ENCODE results near the gene NALF2. TPM values are rescaled to one million over a fixed set of nuclear protein-coding genes. Genes with fewer than 3 reads are reported as not detected.

Gene NALF2
- total RNA-seq = 0.13 and 0.51 TPM in 2 replicates

DNA sequence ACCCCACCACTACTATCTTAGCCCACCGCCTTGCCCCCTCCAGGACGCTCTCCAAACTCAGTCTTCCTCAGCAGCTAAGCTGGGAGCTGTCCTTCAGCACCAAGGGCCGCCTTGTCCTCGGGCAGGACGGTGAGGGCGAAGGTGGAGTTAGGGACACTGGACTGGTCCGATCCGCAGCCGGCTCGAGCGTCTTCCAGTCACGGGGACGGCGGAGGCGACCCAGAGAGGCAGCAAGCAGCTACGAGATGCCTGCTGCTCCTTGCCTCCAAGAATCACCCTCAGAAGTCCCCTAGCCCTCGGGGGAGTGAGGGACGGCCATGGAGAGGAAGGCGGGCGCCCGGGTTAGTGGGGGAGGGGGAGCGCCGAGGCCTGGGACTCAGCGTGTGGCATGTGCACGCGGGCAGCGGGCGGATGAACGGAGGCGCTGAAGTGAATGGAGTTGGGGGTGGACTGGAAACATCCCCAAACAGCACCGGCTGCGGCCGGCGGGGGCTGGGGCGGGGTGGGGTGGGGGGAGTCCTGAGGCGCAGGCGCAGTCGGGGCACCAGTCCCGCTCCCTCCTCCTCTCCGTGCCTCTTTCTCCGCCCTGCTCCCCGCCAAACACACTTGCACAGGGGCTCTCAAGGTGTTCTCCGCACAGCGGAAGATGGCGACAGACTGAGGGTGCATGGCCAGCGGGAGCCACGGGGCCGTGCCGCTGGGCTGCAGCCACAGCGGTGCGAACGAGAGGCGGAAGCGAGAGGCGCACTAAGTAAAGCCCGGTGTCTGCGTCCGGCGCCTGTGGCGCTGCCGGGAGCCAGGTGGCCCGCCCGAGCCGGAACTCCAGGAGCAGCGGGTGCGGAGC, at the start of gene NALF2:
TSS of gene NALF2 (plus strand) at position 545 of the 844 bp plus-strand sequence. CDS start 957 bp downstream, outside the sequence.
- peak; percentile 18 to 61 for DNase-seq (ENCODE audit: low read depth in 2 of 2)

DNA sequence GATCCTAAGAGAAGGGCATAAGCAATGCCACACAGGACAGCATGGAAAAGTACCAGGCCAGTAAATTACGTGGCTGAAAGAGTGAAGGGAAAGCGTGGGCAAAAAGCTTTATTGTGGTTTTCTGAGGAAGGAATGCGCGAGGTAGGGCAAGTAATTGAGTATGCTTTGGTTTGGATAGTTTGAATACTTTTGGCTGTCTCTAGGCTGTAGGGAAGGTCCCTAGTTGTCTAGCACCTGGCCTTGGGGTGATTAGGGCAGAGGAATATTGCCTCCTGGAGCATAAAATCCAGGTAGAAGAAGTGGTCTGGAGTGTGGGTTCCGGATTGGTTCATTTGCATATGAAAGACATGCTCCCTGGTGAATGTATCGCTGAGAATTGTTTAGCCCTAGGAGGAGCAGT, 46.4 kb upstream of the NALF2 start:
- DNase-seq (ENCODE audit: low read depth in 2 of 2) = no peak

DNA sequence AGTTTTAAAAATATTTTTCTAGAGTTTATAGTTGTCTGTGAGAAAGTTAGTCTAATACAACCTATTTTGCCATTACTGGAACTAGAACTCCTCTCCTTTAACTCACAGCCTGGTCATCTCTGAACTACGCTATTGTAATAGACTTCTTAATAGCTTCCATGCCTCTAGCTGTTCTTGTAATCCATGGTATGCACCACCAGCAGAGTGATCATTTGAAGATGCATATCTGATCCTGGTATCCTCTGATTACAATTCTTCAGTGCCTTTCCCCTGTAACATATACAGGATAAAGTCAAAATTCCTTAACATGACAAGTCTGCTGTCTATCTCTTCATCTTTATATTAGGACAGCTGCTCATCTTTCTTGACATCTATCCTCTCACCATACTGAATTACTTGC, 37.6 kb upstream of the NALF2 start:
- DNase-seq (ENCODE audit: low read depth in 2 of 2) = no peak

DNA sequence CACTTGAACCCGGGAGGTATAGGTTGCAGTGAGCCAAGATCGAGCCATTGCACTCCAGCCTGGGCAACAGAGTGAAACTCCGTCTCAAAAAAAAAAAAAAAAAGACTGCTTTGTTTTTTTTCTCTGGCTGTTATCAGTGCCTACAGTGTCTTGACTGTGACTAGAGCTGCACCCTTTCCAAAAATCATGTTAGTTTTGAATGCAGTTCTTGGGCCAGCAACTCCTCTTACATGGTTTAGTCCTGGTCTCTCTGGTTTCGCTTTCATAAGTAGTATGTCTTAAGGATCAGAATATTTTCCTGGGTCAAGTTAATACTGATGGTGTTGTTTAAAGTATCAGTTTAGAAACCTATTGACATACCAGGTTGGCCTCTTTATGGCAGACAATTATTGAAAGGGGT, 34.2 kb upstream of the NALF2 start:
- DNase-seq (ENCODE audit: low read depth in 2 of 2) = no peak

DNA sequence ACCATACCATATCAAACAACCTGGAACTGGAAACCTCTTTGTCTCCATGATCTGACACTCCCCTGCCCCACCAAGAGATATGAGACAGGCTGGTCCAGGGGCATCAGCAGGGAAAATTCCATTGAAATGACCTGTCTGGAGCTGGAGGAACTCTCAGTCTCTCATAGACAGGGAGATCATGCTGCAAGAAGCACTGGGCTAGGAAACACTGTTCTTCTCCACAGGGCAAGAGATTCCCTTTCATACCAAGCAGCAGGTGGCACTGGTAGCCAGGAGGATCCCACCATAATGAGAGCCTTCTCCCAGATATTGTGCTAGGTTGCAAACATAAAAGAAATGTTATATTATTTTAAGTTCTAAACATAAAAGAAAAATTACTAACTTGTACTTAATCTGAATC, 14.5 kb upstream of the NALF2 start:
- no peak for DNase-seq (ENCODE audit: low read depth in 2 of 2)

DNA sequence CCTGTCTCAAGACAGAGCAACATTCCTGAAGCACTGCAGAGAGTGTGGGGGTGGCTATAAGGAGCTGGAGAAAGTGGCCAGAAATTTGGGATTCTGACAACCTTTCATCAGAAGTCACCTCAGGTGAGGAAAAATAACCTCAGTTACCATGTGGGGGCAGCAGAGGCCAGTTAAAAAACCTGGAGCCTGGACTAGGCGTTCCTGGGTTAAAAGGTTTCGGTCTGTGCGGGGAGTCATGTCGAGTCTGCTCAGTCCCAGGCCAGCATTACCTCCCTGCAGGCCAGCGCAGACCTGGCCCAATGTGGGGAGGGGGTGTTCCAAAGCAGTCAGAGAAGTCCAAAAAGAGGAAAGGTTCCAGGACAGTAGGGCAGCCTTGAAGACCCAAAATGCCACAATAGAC, 10.9 kb upstream of the NALF2 start:
- peak in 1 of 2 donors; percentile 8 for DNase-seq (ENCODE audit: low read depth in 2 of 2)

DNA sequence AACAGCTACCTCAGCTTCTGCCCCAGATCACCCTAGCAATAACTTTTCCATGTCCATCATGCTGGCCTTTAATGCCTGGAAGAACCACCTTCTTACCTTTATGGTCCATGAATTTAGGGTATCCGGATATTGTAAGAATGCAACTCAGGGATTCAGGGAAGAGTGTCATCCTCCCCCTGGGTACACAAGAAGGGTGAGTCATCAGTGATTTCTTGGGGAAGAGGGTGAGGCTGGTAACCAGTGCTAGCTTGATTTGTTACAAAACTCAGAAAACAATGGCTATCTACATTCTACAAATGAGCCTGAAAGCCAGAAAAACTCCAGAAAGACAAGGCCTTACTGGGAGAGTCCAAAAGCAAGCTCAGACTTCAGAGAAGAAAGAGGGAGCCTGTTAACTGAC, 10.4 kb upstream of the NALF2 start:
- no peak for DNase-seq (ENCODE audit: low read depth in 2 of 2)

DNA sequence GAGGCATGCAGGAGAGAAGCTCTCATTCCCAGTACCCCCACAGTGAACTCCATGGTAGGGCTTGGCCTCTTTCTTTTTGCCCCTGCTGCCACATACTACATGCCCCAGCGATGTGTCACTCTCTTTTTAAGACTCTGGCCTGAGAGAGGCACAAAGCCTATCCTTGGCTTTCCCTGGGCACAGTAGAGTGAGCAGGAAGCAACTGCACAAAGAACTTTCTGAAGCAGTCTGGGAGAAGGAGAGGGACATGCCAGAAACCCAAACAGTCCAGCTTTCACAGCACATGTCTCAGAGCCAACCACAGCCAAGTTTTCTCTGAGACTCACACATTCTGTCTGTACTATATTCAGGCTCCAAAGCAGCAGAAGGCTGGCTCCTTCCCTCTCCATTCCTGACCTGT, 7.9 kb upstream of the NALF2 start:
- no peak for DNase-seq (ENCODE audit: low read depth in 2 of 2)

DNA sequence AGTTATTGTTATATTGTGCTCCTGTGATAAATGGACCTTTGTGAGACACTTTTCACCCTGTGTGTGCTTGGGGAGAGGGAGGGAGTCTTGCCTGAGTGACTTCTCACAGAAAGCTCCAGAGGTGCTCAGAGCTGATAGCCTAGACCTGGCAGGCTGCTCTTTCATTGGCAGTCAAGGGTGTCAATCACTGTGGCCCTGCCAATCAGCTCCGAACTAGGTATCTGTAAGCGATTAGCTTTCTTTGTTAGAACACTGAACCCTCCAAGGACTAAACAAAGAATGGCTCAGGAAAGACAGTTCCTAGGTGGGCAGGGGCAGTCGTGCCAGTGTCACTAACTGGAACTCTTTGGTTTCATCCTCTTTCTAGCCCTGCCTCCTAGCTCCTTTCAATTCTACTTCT, 2.7 kb upstream of the NALF2 start:
- DNase-seq (ENCODE audit: low read depth in 2 of 2) = peak in 1 of 2 donors; percentile 19

DNA sequence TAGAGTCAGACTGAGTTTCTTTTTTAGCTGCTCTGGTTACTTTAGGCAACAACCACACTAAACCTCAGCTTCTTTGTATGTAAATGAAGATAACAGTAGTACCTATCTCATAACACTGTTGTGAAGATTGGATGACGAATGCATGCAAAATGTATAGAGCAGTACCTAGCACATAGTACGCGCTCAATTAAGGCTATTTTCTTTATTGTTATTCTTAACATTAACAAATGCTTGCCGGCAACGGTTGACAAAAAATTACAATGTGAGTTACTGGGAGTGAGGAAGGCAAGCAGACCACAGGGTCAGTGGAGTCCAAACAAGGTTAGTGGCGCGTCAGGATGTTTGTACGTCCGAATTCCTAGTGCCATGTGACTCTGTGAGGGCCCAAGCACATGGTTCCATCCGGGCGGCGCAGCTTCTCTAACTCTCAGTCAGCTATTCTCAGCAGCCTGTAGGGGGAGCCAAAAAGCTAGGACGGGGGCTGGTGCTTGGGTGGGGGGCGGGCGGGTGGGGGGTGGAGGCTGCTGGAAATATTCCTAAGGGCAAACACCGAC, 821 bp upstream of the NALF2 start:
- no peak for DNase-seq (ENCODE audit: low read depth in 2 of 2)

DNA sequence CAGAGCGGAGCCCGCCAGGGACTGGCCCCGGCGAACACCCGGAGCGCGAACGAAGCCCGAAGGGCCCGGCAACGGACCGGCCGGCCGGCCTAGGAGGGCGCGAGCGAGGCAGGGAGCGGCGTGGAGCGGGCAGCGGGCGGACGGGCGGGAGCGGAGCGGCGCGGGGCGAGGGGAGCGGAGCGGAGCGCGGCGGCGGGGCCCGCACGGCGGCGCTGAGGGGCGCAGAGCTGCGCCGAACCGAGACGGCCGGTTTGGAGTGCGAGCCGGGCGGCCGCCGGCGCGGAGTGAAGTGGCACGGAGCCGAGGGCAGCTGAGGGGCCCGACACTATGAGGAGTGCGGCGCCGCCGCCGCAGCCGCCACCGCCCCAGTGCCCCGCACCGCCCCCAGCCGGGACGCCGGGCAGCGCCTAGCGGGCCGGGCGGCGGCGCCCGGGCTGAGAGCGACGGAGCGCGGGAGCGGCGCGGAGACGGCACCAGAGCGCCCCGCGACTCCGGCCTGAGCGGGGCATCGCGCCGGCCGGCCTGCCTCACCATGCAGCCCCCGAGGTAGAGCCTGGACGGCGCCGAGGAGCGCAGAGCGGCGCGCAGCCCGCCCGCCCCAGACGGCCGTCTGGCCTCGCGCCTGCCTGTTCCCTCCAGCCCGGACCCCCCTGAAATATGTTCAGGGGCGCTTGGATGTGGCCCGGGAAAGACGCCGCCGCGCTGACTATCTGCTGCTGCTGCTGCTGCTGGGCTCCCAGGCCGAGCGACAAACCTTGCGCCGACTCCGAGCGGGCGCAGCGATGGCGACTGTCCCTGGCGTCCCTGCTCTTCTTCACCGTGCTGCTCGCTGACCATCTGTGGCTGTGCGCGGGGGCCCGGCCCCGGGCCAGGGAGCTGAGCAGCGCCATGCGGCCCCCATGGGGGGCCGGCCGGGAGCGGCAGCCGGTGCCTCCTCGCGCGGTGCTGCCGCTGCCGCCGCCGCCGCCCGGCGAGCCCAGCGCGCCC, 793 bp downstream of the NALF2 start:
- DNase-seq (ENCODE audit: low read depth in 2 of 2) = no peak

DNA sequence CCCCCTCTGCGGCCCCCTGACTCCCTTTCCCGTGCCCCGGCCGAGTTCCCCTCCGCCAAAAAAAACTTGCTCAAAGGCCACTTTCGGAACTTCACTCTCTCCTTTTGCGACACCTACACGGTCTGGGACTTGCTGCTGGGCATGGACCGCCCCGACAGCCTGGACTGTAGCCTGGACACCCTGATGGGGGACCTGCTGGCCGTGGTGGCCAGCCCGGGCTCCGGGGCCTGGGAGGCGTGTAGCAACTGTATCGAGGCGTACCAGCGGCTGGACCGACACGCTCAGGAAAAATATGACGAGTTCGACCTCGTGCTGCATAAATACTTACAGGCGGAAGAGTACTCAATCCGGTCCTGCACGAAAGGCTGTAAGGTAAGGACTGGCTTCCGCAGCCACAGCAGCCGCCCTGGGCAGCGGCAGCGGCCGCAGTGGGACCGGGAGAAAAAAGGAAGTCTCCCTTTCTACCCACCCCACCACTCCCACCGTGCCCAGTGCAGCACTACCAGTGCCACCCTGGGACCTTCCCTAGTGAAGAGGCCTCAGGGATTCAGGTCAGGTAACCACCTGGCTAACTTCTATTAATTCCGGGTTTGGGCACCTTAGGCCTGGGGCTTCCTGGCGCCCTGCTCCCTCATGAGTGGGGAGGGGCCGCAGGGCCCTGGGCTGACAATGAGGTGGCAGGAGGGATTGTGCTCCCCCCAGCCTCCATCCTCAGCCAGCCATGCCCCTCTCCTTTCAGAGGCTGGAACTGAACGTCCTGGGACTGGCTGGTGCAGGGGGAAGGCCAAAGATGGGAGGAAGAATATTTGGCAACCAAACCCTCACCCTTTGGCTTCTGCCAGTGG, 1.9 kb downstream of the NALF2 start:
- no peak for DNase-seq (ENCODE audit: low read depth in 2 of 2)

DNA sequence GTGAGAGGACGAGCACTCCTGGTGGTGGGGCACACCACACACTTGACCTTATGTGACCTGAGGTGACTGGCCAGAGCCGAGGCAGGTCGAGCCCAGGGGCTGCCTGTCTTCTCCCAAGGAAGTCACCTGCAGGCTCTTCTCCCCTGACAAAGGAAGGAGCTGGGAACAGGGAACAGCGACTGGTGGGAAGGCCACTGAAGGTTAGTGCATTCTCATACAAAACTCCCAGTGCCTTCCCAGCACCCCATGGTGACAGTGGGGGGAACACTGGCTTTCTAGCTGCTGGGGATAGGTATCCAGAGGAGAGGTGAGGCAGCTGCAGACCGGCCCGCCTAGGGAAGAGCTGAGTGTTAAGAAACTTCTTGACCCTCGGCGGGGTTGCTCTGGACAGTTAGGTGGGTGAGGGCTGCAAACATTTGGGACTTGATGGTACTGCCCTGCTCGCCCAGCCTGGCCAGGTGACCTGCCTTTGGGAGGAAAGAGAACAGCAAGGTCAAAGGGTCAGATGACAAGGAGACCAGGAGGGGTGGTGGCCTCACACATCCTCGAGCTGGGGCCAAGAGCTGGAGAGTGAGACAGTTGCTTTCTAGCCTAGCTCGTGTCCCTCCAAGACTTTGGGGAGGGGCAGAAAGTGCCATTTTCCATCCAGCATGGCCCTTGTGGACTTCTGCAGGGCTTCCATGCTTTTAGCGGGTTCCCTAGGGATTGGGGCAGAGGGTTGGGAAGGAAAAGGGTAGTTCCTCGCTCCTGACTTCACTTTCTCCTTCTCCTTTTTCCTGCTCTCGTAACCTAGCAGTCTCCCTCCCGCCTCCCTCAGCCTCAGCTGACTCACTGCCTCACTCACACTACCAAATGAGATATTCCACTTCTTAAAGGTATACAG, 2.7 kb downstream of the NALF2 start:
- DNase-seq (ENCODE audit: low read depth in 2 of 2) = no peak

DNA sequence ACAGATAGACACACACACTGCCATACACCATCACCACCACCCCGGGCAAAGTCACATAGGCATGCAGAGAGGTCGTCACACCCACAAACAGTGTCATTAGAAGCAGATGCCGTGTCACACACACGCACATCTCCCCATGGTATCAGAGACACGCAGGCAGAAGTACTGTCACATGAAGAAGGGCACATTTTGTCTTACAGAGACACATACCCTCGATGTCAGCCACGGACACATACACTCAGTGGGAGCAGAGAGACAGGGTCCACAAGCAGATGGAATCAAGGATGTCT, 3.3 kb downstream of the NALF2 start:
- no peak for DNase-seq (ENCODE audit: low read depth in 2 of 2)

DNA sequence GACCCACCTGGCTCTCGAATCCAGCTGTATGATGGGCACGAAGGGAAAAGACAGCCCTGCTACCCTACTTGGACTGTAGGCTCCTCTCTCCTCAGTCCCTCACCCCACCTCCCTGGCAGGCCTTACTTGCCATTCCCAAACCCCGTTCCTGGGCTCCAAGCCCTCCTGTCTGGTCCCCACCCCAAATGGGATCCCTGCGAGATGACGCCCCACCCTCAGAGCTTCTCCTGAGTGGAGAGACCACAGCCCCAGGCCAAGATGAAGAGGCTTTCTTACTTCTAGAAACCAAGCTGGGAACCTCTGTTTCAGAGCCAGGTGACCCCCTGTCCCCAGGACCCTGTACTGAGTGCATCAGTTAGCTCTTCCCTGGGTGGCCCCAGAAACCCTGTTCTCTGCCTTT, 4.5 kb downstream of the NALF2 start:
- no peak for DNase-seq (ENCODE audit: low read depth in 2 of 2)

DNA sequence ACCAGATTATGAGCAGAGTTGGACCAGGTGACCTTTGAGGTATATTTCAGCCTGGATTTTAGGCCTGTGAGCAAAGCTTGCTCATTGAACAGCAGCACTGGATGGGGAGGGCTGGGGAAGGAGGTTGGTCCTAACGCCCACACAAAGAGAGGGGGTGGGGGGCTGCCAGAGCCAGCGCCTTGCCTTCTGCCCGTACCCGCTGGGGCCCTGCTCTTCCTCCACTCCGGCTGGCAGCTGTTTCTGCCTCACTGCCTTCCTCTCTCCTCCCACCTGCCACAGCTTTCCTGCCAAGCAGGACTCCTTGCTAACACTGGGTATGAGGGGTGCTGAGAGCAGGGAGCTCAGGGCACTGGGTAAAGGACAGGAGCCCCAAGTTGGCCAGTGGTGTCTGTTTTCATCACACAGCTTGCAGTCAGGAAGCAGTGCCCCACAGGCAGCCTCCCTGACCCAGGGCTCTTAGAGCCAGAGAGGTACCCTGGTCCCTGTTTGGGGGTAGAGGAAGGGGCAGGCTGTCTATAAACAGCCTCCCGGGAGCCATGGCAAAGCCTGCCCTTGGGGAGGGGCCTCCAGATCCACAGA, 6.1 kb downstream of the NALF2 start:
- no peak for DNase-seq (ENCODE audit: low read depth in 2 of 2)

DNA sequence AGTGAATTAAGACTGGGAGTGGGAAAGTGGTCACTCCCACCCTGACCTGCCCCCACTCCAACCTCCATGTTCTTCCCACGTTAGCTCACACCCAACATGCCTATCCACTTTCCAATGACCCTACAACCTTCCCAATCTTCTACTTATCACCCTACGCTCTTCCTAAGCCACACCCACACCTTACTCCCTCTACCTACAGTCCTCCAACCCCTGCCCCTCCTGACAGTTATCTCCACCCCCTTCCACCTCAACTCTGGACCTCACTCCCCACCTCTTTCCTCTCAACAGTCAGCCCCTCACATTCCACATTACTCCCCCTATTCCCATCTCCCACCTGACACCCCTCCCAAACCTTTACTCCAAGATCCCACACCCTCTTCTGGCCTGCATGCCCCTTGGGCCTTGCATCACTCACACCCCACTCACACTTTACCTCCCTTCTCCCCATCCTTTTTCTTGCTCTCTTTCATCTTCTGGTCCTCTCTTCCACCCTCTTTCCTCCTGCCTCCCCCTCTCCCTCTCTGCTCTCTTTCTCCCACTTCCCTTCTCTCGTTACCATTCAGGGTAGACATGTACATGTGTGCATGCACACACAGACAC, 6.9 kb downstream of the NALF2 start:
- no peak for DNase-seq (ENCODE audit: low read depth in 2 of 2)

DNA sequence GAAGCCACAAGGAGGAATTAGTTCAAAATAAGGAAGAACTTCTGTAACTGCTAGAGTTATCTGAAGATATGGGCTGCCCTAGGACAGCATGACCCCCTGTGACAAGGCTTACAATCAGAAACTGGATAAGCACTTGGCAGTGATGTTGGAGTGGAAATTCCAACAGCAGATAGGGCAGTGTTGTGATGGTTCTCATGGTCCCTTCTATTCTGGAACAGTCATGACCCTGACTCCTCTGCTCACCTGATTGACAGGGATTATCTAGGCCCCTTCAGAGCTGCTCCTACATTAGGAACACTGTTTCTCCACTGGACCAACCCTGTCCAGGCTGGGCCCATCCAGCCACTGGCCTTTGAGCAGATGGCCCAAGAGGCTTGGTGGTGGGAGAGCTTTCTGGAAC, 17.9 kb downstream of the NALF2 start:
- no peak for DNase-seq (ENCODE audit: low read depth in 2 of 2)

DNA sequence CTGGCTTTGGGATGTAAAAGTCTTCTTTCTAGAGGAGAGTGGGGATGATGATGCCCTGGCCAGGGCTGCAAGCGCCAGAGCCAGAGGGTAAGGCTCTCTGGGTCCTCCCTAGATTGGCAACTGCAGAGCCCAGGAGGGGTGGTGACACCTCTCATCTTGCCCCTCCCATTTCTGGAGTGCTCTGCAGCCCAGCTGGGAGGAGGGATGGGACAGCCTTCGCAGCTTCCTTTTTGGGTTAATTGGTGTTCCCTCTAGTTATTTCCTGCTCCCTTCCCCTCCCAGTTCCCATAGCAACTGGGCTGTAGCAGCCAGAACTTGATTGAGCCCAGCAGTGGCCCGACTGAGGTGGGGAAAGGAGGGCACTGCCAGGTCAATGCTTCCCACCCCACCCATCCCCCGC, 19.2 kb downstream of the NALF2 start:
- DNase-seq (ENCODE audit: low read depth in 2 of 2) = no peak
